ENCODE measurements around the gene ARHGEF17. TPM values are rescaled to one million over a fixed set of nuclear protein-coding genes. Genes with fewer than 3 reads are reported as not detected.
"Not testable (repeated sequence)": the region's sequence is repeated elsewhere in the genome, so short reads cannot be mapped to it uniquely, and the experiment has no call there.

ARHGEF17 gene, protein sequence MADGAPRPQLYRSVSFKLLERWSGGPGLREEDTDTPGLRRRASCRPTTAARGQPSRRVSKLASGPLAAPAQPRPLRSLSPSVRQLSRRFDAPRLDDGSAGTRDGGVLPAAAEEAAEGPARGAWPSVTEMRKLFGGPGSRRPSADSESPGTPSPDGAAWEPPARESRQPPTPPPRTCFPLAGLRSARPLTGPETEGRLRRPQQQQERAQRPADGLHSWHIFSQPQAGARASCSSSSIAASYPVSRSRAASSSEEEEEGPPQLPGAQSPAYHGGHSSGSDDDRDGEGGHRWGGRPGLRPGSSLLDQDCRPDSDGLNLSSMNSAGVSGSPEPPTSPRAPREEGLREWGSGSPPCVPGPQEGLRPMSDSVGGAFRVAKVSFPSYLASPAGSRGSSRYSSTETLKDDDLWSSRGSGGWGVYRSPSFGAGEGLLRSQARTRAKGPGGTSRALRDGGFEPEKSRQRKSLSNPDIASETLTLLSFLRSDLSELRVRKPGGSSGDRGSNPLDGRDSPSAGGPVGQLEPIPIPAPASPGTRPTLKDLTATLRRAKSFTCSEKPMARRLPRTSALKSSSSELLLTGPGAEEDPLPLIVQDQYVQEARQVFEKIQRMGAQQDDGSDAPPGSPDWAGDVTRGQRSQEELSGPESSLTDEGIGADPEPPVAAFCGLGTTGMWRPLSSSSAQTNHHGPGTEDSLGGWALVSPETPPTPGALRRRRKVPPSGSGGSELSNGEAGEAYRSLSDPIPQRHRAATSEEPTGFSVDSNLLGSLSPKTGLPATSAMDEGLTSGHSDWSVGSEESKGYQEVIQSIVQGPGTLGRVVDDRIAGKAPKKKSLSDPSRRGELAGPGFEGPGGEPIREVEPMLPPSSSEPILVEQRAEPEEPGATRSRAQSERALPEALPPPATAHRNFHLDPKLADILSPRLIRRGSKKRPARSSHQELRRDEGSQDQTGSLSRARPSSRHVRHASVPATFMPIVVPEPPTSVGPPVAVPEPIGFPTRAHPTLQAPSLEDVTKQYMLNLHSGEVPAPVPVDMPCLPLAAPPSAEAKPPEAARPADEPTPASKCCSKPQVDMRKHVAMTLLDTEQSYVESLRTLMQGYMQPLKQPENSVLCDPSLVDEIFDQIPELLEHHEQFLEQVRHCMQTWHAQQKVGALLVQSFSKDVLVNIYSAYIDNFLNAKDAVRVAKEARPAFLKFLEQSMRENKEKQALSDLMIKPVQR (N-terminal part only)
- 46.5 TPM for total RNA-seq (ENCODE audit: insufficient read depth, low replicate concordance)

DNA sequence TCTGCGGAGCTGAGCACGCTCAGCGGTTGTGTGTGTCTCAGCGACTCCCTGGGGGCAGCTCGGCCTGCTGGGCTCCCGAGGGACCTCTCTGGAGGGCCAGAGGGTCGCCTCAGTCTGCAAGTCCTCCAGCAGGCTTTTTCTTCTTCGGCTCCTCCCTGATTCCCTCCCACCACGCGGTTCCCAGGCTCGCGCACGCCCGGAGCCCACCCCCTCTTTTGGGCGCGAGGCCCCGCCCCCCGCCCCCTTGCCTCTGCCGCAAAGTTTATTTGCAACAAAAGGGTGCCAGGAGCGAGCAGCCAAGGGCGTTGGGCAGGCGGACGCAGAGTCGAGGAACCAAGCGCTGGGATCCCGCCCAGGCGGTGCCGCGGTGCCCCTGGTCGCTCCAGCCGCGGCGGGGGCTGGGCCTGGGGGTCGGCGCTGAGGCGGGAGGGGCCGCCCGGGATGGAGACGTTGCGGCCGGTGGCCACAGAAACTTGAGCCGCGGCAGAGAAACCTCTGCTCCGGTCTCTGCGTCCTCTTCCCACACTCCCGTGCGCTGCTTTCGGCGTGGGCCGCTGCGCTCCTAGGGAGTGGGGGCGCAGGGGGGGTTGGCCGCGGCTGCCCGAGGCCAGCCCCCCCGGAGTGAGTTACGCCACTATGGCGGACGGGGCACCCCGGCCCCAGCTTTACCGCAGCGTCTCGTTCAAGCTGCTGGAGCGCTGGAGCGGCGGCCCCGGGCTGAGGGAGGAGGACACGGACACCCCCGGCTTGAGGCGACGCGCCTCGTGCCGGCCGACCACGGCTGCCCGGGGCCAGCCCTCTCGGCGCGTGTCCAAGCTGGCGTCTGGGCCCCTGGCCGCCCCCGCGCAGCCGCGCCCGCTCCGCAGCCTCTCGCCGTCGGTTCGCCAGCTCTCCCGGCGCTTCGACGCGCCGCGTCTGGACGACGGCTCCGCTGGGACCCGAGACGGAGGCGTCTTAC lies at the start of gene ARHGEF17:
Gene ARHGEF17, plus strand, starts transcription at position 274 of the 958 bp plus-strand sequence. Its CDS starts 363 bp downstream, at position 637.
- DNase-seq (ENCODE audit: low spot score), result peak; percentile 93

DNA sequence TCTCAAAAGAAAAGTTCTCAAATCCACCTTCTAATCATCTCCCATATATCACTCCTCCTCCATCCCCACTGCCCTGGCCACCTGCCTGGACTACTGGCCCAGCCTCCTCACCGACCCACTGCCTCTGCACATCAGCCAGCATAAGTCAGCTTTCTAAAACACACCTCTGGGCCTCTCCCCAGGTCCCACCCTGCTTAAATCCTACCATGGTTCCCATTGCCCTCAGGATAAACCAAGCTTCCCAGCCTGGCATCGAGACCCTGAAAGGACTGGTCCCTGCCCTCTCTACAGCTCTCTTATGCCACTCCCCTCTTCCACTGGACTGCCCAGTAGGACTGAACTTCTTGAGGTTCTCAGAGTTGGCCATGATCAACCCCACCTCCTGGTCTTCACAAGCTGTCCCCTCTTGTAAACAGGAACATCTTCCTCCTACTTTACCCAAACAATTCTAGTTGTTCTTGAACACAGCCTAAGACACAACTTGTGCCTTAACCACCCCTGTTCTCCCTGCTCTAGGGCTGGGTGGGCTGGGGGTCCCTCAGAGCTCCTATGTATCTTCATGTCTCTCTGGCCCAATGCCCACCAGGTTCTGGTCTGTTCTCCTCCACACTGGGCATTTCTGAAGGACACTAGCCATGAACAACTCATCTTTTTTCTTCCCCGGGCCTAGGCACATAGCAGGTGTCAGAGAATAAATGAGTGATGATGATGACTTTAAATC lies 48.5 kb upstream of the ARHGEF17 start:
- no peak for DNase-seq (ENCODE audit: low spot score)

DNA sequence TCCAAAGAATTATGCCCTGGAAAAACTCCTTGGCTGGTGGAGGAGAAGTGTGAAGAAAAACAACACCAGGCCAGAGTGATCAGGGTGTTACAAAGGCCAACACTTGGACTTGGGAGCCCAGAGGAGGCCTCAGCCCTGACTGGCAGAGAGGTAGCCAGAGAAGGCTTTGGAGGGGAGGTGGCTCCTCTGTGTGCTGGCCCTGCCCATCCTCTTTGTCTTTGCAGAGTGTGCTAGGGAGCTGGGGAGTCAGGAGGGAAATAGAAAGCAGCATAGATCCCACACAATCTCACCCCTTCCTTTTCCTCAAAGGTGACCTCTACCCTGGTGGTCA lies 48.0 kb upstream of the ARHGEF17 start:
- no peak for DNase-seq (ENCODE audit: low spot score)

DNA sequence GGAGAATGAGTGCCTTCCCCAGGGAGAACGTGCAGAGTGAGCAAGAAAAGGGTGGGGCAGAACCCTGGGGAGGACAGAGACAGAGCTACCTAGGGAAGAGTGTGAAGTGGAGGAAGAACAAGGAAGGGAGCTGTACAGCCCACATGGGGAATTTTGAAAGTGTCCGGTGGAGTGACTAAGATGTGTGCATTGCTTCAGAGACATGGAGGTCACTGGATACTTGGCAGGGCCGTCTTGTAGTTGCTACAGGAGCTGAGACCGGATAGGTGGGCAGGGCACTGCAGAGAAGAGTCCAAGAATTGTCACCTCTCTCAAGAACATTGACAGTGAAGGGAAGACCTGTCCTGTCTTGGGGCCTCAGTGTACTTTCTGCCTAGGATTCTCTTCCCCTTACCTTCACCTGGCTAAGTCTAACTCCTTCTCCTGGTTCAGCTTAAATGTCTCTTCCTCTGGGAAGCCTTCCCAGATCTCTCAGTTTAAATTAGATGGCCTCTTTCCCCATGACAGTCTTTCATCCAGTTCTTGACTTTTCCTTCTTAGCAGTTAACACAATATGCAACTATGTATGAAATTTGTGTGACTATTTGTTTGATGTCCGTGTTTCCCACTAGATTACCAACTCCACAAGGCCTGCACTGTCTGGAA lies 45.1 kb upstream of the ARHGEF17 start:
- no peak for DNase-seq (ENCODE audit: low spot score)

DNA sequence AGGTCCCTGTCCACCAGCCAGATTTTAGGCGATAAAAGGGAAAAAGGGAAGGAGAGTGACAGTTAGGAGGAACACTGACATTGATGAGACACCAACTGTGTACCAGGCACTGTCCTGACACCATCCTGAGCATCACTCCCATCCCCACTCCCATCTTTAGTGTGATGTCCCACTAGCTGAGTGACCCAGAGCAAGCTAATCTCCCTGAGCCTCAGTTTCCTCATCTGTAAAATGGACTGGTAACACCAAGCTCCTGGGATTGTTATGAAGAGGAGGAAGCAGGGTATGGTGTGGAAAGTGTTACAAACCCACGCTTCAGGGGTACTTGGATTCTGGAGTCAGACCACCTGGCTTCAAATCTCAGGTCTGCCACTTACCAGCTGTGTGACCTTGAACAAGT lies 44.4 kb upstream of the ARHGEF17 start:
- DNase-seq (ENCODE audit: low spot score), result no peak

DNA sequence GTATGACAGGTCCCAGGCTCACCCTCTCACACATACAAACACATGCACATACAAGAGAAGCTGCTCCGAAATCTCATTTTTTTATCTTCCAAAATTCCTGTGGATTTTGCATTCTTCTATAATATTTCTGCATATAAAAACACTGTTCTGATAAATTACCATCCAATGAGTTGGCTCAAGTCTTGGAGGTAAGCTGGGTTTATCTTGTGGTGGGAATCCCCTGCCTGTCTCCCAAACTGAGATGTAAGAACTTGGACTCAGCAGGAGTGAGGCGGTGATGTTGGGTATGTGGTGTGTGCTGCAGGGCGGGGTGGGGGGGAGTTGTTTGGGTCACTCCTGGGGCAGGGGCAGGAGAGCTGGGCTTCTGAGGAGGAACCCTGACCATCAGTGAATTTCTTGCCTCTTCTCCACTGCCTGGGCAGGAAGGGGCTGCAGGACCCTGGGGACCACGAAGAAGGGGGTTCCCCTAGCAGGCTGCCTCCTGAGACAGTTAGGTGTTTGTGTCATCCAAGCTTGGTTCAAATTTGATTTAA lies 42.7 kb upstream of the ARHGEF17 start:
- DNase-seq (ENCODE audit: low spot score), result no peak

DNA sequence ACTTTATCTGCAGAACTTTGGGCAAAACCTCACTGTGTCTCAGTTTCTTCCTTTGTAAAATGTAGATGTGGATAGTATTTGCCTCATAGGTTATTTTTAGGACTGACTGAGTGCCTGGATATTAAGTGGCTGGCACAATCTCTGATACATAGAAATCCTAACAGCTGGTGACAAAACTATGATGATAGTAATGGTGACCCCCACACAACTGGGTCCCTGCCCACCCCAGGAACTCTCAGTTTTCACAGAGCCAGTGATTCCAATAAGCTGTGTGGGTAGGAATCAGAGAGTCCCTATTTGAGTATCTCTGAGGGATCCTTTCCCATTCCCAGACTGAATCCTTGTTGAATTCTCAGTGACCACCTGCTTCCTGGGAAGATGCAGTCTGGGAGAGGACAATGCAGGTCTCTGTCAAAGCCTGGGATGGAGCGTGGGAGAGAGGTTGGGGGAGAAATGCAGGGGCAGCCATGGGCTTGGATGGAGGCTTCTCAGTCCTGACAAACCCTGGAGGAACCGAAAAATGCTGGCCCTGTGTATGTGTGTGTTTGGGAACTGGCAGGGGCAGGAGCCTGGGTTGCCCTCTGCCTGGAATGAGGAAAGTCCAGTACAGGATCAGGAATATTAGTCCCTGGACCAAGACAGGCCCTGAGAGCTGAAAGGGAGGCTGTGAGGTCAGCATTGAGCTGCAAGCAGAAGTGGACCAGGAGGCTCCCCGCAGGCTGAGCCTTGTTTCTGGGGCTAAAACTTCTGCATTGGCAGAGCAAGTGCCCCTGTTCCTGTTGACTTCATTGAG lies 42.0 kb upstream of the ARHGEF17 start:
- no peak for DNase-seq (ENCODE audit: low spot score)

DNA sequence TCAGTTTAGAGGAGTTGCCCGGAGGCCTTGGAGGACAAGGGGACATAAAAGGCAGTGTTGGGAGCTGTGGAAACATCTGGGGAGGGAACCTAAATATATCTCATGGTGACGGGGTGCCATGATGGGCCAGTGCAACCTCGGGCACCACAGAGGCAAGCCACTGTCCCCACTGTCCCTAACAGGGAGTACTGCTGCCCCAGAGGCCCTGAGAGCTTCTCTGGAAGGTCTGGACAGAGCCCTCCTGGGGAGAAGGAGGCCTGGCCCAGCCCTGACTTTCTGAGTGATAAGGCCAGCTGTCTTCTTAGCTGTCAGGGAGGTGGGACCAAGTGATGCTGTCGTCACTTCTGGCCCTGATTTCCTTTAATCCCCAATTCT lies 41.4 kb upstream of the ARHGEF17 start:
- no peak for DNase-seq (ENCODE audit: low spot score)

DNA sequence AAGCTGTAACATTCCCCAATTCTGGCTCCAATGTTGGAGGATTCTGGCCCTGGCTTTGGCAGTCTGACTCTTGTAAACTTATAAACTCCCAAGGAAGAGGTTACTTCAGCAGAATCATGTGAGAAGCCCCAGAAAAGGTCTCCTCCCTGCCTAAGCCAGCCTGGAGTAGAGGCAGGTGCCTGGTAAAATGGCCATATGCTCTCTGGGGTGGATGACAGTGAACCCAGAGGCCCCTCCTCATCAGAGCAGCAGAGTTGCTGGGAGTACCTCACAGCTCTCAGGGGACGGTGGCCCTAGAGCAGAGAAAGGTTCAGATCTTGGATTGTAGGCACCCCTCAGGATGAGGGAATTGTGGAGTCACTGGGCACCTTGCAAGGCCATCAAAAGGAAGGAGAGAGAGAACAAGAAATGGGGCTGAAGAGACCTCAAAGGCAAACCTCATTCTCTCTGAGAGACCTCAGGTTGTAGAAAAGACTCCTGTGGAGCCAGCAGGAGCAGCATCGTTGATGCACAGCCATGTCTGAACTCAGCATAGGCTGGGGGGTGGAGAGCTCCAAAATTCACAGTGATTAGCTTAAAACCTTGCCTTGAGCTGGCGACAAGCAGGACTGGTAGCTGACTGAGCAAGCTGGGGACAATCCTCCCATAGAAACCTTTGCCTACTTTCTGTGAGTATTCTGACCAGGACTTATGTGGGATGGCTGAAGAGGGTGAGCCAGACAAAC lies 40.8 kb upstream of the ARHGEF17 start:
- DNase-seq (ENCODE audit: low spot score), result no peak

DNA sequence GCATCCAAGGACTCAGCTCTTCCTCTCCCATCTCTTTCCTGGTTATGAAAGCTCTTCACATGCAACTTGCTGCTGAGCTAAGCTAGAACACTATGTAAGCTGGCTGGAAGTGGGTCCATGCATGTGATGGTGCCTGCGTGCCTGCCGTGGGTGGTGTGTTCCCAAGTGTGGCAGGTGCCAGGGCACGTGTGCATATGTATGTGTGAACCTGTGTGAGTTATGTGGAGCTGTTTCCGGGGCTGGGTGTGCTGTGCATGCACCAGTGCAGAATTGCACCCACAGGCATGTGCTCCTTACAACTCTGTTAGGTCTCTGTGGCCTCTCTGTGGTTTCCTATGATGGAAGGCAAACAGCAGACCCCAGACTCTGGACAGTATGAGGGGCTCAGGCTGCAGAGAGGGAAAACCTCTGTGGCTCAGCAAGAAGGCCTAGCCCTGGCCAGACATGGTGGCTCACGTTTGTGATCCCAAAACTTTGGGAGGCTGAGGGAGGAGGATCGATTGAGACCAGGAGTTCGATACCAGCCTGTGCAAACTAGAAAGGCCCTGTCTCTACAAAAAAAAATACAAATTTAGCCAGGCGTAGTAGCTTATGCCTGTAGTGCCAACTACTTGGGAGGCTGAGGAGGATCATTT lies 40.1 kb upstream of the ARHGEF17 start:
- DNase-seq (ENCODE audit: low spot score), result no peak

DNA sequence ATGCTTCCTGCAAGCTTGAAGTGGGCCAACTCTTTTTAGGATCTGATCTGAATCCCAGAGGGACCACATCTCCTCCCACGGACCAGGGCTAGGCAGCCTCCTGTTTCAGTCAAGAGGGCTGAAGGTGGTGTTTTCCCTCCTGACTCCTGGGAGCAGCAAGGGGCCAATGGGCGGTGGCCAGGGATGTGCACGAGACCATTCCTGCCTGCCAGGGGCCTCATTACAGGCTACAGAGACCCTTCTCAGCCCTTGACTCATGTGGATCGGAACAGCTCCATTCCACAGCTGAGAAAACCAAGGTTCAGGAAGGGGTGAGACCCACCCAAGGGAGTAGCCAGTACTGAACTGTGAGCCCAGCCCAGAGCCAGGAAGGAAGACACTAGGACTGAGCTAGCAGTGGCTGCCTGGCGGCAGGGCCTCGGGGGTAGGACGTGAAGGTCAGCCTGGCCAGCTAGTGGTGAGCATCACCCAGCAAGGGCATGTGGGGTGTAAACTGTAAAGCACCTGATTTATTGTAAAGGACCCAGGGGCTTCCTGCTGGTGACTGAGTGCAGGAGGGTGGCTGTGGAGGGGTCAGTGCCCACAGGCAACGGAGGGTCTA lies 39.3 kb upstream of the ARHGEF17 start:
- DNase-seq (ENCODE audit: low spot score), result no peak

DNA sequence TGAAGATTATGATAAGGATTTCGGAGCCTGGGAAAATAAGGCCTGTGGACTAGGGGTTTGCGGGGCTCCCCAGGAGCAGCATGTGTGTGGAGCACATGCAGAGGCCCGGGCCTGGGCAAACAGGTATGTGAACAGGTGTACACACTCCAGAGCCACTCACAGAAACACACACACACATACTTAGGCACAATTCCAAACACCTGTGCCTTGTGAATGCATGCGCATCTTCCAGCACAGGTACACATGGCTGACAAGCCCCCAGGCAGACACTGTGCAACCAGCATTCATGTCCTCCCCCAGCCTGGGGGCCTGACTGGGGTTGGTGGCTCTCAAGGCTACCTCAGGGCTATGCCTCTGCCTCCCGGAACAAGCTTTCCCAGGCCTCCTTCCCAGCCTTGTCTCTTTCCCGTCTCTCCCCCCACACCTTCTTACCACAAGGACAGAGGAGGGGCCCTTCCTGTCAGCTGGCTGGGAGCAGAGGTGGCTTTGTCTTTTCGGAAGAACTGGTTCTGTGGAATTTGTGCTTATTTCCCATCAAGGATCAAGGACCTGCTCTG lies 38.5 kb upstream of the ARHGEF17 start:
- DNase-seq (ENCODE audit: low spot score), result no peak

DNA sequence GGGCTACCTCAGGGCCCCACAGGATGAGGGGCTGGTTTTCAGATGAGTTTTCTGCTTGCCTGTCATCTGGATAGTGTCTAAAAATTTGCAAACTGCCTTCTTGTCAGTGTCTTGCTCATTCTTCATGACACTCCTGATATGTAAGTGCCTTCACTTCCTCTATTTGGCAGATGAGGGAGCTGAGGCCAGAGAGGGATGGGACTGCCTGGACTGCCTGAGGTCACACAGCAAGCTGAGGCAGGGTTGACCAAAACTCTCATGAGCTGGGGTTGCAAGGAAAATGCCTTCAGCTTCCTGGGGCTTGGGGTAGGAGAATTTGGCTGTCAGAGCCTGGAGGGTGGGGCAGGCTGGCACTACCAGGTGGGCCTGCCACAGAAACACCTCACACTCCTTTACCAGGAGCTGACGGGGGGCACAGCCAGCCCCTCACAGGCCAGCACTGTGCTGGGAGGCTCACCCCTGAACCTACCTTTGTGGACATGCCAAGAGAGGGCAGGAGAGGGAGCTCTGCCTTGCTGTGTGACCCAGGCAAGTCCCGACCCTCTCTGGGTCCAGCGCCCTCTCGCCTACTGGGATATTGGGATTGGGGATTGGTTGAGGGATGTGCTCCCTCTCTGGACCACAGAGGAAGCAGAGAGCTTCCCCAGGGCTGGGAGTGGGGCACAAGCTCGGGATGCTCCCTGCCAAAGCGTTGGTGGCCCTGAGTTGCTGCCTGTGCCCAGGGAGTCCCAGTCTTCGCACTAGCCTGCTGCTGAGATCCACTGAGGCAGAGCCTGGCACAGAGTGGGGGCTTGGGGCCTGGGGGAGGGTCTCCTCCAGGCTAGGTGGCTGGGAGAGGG lies 37.8 kb upstream of the ARHGEF17 start:
- DNase-seq (ENCODE audit: low spot score), result peak; percentile 73

DNA sequence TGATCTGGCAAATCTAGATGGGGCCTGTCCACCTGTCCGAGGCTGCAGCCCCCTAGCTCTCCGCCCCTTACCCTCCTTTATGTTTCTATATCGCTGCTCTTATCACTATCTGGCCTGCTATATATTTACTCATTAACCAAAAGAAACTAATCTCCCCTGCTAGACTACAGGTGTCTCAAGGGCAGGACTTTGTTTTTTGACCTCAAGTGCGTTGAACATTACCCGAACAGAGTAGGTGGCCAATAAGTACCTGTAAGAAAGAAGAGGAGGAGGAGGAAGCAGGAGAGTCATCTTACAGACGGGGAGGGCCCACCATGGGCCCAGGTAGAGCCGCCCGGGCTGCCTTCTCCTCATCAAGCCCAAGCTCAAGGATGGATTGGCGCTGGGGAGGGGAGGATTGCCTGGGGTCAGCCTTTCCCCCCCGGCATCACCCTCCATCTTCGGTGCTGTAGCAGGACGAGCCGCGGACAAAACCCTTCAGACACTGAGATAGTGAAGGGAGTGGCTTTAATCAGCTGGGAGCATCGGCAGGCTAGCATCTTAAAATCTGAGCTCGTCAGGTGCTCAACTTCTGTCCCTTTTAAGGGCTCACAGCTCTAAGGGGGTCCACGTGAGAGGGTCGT lies 37.1 kb upstream of the ARHGEF17 start:
- DNase-seq (ENCODE audit: low spot score), result no peak

DNA sequence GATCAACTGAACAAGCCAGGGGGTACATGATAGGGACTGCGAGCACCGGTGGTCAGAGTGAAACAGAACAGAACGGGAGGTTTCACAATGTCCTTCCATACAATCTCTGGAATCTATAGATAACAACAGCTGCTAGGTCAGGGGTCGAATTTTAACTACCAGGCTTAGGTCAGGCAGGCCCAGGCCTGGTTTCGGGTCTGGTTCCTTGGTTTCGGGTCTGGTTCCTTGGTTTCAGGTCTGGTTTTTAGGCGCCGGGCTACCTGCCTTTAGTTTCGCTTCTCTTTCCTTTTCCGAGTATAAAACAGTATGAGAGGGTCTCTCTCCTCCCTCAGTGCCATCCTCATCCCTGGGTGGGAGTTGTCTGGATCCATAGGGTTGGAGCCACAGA lies 36.6 kb upstream of the ARHGEF17 start:
- DNase-seq (ENCODE audit: low spot score), result not testable (repeated sequence)

All from umbilical cord (tissue), 2 donors.